Keratinocyte (primary cell): ENCODE results near the gene MOB3B.

Experiments
- CTCF ChIP-seq, 3 experiments: IDR thresholded peaks in 1 of 3; conservative IDR thresholded peaks in 1 of 3; optimal IDR thresholded peaks in 1 of 3; 2 replicates in 2 of 3; 3 replicates in 1 of 3; pipeline versions ENCODE3 to v1.5.1; 2011; ENCODE audit warnings: low read length in 3 of 3, mild to moderate bottlenecking in 3 of 3, moderate library complexity in 2 of 3, control low read depth in 1 of 3, inconsistent platforms in 1 of 3; ENCODE audit not compliant: insufficient read depth in 2 of 3; ENCODE audit errors: extremely low read depth in 1 of 3
- EZH2 ChIP-seq: IDR thresholded peaks from one replicate; pipeline ENCODE4 v1.6.1; 2012; ENCODE audit warnings: inconsistent platforms, mild to moderate bottlenecking, low read length, moderate library complexity

DNA sequence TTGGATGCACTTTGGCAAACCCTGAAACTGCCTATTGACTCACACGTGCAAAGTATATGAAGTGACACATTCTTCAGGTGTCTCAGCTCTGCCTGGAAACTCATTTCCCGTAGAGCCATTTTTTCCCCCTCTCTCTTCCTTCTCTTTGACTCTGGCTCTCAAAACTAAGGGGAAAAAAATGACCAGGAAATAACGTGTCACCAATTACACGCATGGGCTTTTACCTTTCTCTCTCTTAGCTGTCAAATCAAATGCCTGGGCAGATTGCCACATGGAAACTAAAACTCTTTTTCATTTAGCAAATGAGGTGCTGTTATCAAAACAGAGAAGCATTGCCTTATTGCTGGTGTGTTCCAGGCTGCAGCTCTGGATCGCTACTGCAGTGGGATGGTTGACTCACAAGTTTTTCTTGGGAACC lies 23.9 kb downstream of the MOB3B start:
- TF ChIP-seq CTCF (optimal IDR thresholded peaks at IDR 0.05 in 1 of 3, IDR thresholded peaks at IDR 0.05 in 1 of 3, conservative IDR thresholded peaks at IDR 0.05 in 1 of 3; ENCODE audit: extremely low read depth in 1 of 3, insufficient read depth in 2 of 3, low read length in 3 of 3), result no peak
- no peak for TF ChIP-seq EZH2
